Superior temporal gyrus (tissue), 1 donor: ENCODE results near the gene KIF5A.
A peak's percentile ranks its signal among the peaks of the same experiment; 100 is the strongest.

ENCODE experiments used
- DNase-seq: peaks from one replicate; pipeline ENCODE4 v3.0.0-alpha.2; 2016; ENCODE audit errors: extremely low spot score

Gene KIF5A

DNA sequence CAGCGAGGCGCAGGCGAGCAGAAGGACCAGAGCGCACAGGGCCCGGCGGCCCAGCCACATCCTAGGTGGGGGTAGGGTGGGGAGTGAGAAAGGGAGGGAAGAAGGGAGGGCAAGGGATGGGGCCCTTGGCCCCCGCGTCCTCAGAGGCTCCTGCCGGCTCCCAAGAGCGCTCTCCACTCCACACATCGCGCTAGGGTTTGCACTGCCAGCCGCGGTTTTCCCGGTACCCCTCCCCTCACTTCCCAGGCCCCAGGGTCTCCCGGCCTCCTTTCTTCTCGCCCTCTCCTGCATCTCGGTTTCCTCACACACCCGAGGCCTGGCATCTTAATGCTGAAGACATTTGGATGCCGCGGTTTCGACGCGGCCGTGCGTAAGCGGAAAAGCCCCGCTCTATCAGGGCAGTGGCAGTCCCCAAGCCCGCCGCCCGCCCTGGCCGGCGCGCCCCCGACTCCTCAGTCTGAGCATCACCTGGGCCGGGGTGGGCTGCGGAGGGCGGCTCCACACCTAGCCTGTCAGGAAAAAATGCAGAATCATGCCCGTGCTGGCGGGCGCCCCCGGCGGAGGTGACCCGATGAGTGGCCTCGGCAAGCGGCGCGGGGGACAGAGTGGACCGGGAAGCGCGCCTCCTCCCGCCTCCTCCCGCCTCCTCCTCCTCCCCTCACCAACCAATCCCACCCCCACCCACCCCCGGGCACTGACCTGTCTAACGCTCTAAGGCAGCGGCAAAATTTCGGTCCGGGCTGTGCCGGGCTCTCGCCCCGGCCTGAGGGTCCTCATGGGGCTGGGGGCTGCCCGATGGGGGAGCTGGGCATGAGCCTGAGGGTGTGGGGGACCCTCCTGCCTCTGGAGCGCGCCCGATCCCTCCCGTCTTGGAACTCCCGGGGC, 82.5 kb downstream of the KIF5A start:
- no peak for DNase-seq

DNA sequence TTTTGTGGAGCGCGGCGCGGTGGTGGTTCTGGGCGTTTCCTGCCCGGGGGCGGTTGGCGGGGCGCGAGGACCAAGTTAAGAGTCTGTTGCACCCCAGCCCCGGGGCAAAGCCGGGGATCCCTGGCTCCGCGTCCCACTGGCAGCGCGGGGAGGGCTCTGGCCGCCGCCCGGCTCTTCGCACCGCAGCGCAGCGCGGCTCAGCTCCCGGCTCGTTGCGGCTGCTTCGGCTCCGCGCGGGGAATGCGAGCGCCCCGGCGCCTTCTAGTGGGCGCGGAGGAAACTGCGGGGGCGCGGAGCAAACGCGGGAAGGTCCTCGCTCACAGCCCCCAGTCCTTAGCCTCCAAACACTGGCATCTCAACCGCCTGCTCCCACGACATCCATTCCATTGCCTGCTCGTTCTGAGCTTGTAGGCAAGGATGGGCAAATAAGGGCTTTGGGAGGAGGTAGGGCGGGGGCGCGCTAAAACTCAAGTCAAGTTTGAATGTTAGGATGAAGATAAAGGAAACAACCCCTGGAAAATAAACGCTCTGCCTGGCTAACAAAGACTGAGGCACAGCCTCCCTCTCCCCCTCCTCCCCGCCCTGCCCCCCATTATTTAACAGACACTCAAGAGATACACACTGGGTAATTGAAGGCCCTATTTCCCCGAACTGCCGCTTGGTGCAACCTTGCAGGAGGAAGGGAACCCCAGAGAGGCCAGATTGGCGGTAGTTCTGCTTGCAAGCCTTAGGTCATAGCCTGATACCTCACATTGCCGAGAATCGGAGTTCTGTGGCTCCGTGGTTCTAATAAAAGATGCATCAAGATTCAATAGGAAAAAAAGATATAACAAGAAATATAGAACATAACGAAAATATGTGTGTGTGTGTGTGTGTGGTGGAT, 83.4 kb downstream of the KIF5A start, which contains the start of gene B4GALNT1:
Gene B4GALNT1 (minus strand): TSS at position 244 of the 883 bp plus-strand sequence. CDS start 1,069 bp downstream, outside the sequence.
- DNase-seq = peak; percentile 66
